A549 (cell line): Measurements from ENCODE around the gene PPP2R3B.

Source experiments
- CHD2 ChIP-seq: fragments of 150-350 bp; IDR thresholded peaks from 2 replicates; pipeline ENCODE4 v1.6.1; 2014; ENCODE audit warnings: low read length; ENCODE audit not compliant: partially characterized antibody
- HDAC2 ChIP-seq: fragments of 200-600 bp; sonication (generic); IDR thresholded peaks from 2 replicates; pipeline ENCODE4 v1.6.1; 2016
- KDM1A ChIP-seq: fragments of 200-600 bp; sonication (generic); IDR thresholded peaks from 2 replicates; pipeline ENCODE4 v1.6.1; 2016; ENCODE audit warnings: low read depth, mild to moderate bottlenecking
- PHF8 ChIP-seq: fragments of 200-600 bp; sonication (generic); IDR thresholded peaks from 2 replicates; pipeline ENCODE4 v1.6.1; 2016; ENCODE audit warnings: low read depth, mild to moderate bottlenecking, antibody characterized with exemption, moderate library complexity, borderline replicate concordance
- POLR2A ChIP-seq: IDR thresholded peaks from 2 replicates; pipeline ENCODE4 v1.6.1; 2012; ENCODE audit warnings: mild to moderate bottlenecking, low read length
- ZNF302 ChIP-seq: fragments of 250-450 bp; sonication (Bioruptor Pico); IDR thresholded peaks from 2 replicates; pipeline ENCODE4 v1.9.0; 2021; ENCODE audit warnings: inconsistent platforms, mild to moderate bottlenecking, moderate library complexity
- TF ChIP-seq, protein P1 (sequence below): fragments of >200 bp; sonication (Bioruptor Twin); formaldehyde crosslinking; IDR thresholded peaks from 3 replicates; pipeline ENCODE4 v1.5.1; 2016

- TF ChIP-seq ZNF302 (CRISPR knock-in tag) (no peak), KDM1A (no peak), CHD2 (no peak), POLR2A (no peak), HDAC2 (no peak), PHF8 (no peak)
- TF ChIP-seq, protein P1, sequence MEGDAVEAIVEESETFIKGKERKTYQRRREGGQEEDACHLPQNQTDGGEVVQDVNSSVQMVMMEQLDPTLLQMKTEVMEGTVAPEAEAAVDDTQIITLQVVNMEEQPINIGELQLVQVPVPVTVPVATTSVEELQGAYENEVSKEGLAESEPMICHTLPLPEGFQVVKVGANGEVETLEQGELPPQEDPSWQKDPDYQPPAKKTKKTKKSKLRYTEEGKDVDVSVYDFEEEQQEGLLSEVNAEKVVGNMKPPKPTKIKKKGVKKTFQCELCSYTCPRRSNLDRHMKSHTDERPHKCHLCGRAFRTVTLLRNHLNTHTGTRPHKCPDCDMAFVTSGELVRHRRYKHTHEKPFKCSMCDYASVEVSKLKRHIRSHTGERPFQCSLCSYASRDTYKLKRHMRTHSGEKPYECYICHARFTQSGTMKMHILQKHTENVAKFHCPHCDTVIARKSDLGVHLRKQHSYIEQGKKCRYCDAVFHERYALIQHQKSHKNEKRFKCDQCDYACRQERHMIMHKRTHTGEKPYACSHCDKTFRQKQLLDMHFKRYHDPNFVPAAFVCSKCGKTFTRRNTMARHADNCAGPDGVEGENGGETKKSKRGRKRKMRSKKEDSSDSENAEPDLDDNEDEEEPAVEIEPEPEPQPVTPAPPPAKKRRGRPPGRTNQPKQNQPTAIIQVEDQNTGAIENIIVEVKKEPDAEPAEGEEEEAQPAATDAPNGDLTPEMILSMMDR = no peak
Measured at GRCh38 chrX:387729-388128, 1.0 kb upstream of the PPP2R3B start.
